HEK293 (cell line): ENCODE measurements around the gene SRPK3.

Experiments
- CTCF ChIA-PET: fragments of 350-600 bp; formaldehyde crosslinking; extraction: SDS; loops from one replicate; lab custom pipeline; 2021; ENCODE audit warnings: antibody characterized with exemption; lab: Yijun Ruan, JAX
- POLR2A ChIA-PET: fragments of 300-600 bp; formaldehyde crosslinking; extraction: SDS; loops from one replicate; lab custom pipeline; 2020; ENCODE audit warnings: antibody characterized with exemption, inconsistent platforms; lab: Yijun Ruan, JAX
- H3K27ac ChIP-seq: fragments of 200-500 bp; sonication (Bioruptor generic); 2 replicates; pipeline ENCODE4 v1.5.1; 2014; ENCODE audit warnings: low read depth, low read length, control low read depth, inconsistent platforms; ENCODE audit errors: extremely low read depth
- H3K36me3 ChIP-seq, 2 experiments: fragments of 200-500 bp in 1 of 2; sonication (Bioruptor generic) in 1 of 2; 1 replicate in 1 of 2; 2 replicates in 1 of 2; pipeline ENCODE4 v1.5.1; 2014 to 2017; ENCODE audit warnings: inconsistent platforms in 2 of 2, low read length in 2 of 2; ENCODE audit not compliant: control insufficient read depth in 2 of 2, insufficient read depth in 1 of 2
- H3K4me1 ChIP-seq: fragments of 200-500 bp; sonication (Bioruptor generic); 2 replicates; pipeline ENCODE4 v1.5.1; 2014; ENCODE audit warnings: mild to moderate bottlenecking, low read length, inconsistent platforms; ENCODE audit not compliant: control insufficient read depth, insufficient read depth
- H3K4me3 ChIP-seq: 2 replicates; pipeline ENCODE4 v1.5.1; 2011; ENCODE audit warnings: low read depth, mild to moderate bottlenecking, control low read depth, low read length, moderate library complexity
- H3K9me3 ChIP-seq: fragments of 200-500 bp; sonication (Bioruptor generic); 2 replicates; pipeline ENCODE4 v1.5.1; 2014; ENCODE audit warnings: low read depth, low read length, inconsistent platforms; ENCODE audit not compliant: control insufficient read depth, insufficient read depth
- GLIS1 ChIP-seq: fragments of 450-650 bp; formaldehyde crosslinking; IDR thresholded peaks from 2 replicates; pipeline ENCODE4 v1.5.1; 2016; ENCODE audit warnings: missing biosample characterization, missing genetic modification characterization
- HIC1 ChIP-seq: fragments of 450-650 bp; formaldehyde crosslinking; IDR thresholded peaks from 2 replicates; pipeline ENCODE4 v1.5.1; 2016; ENCODE audit warnings: missing biosample characterization, missing genetic modification characterization
- KLF1 ChIP-seq: fragments of 450-650 bp; formaldehyde crosslinking; IDR thresholded peaks from 2 replicates; pipeline ENCODE4 v1.5.1; 2016; ENCODE audit warnings: missing biosample characterization, missing genetic modification characterization
- KLF17 ChIP-seq: fragments of 450-650 bp; formaldehyde crosslinking; IDR thresholded peaks from 2 replicates; pipeline ENCODE4 v1.5.1; 2016; ENCODE audit warnings: missing biosample characterization, missing genetic modification characterization
- MYNN ChIP-seq: fragments of 450-650 bp; formaldehyde crosslinking; IDR thresholded peaks from 2 replicates; pipeline ENCODE4 v1.5.1; 2016; ENCODE audit warnings: missing biosample characterization, missing genetic modification characterization, borderline replicate concordance
- OVOL3 ChIP-seq: fragments of 450-650 bp; formaldehyde crosslinking; IDR thresholded peaks from 2 replicates; pipeline ENCODE4 v1.5.1; 2016; ENCODE audit warnings: missing biosample characterization, missing genetic modification characterization
- PRDM1 ChIP-seq: fragments of 450-650 bp; formaldehyde crosslinking; IDR thresholded peaks from 2 replicates; pipeline ENCODE4; 2016; ENCODE audit warnings: missing biosample characterization, missing genetic modification characterization
- SETDB1 ChIP-seq: IDR thresholded peaks from one replicate; pipeline ENCODE4 v1.6.1; 2017; ENCODE audit warnings: mild to moderate bottlenecking, low read length, moderate library complexity, mixed read lengths; ENCODE audit not compliant: insufficient read length
- SP7 ChIP-seq: fragments of 450-650 bp; formaldehyde crosslinking; IDR thresholded peaks from 2 replicates; pipeline ENCODE4 v1.5.1; 2016; ENCODE audit warnings: missing biosample characterization, missing genetic modification characterization
- WT1 ChIP-seq: fragments of 450-650 bp; formaldehyde crosslinking; IDR thresholded peaks from 2 replicates; pipeline ENCODE4 v1.5.1; 2016; ENCODE audit warnings: missing biosample characterization, missing genetic modification characterization
- ZBTB20 ChIP-seq: fragments of 450-650 bp; formaldehyde crosslinking; IDR thresholded peaks from 2 replicates; pipeline ENCODE4 v1.5.1; 2016; ENCODE audit warnings: missing biosample characterization, missing genetic modification characterization
- ZBTB21 ChIP-seq: fragments of 450-650 bp; formaldehyde crosslinking; IDR thresholded peaks from 2 replicates; pipeline ENCODE4 v1.5.1; 2017; ENCODE audit warnings: missing biosample characterization, missing genetic modification characterization
- ZBTB26 ChIP-seq: fragments of 450-650 bp; formaldehyde crosslinking; optimal IDR thresholded peaks from 2 replicates; pipeline ENCODE3; 2016; ENCODE audit warnings: missing biosample characterization, mild to moderate bottlenecking, missing genetic modification characterization
- ZBTB8A ChIP-seq: fragments of 450-650 bp; formaldehyde crosslinking; IDR thresholded peaks from 2 replicates; pipeline ENCODE4 v1.5.1; 2016; ENCODE audit warnings: missing biosample characterization, missing genetic modification characterization
- ZIC2 ChIP-seq: fragments of 450-650 bp; formaldehyde crosslinking; IDR thresholded peaks from 2 replicates; pipeline ENCODE4 v1.5.1; 2016; ENCODE audit warnings: missing biosample characterization, missing genetic modification characterization
- ZNF335 ChIP-seq: fragments of 450-650 bp; formaldehyde crosslinking; conservative IDR thresholded peaks from 2 replicates; pipeline ENCODE4 v1.5.1; 2016; ENCODE audit warnings: missing biosample characterization, missing genetic modification characterization
- ZNF341 ChIP-seq: fragments of 450-650 bp; formaldehyde crosslinking; IDR thresholded peaks from 2 replicates; pipeline ENCODE4; 2016; ENCODE audit warnings: low read depth, missing biosample characterization, missing genetic modification characterization
- ZNF354C ChIP-seq: fragments of 450-650 bp; formaldehyde crosslinking; IDR thresholded peaks from 2 replicates; pipeline ENCODE4 v1.5.1; 2016; ENCODE audit warnings: missing biosample characterization, missing genetic modification characterization, low read depth, borderline replicate concordance
- ZNF398 ChIP-seq: fragments of 450-650 bp; formaldehyde crosslinking; IDR thresholded peaks from 2 replicates; pipeline ENCODE4 v1.5.1; 2017; ENCODE audit warnings: missing biosample characterization, missing genetic modification characterization
- ZNF423 ChIP-seq: fragments of 450-650 bp; formaldehyde crosslinking; IDR thresholded peaks from 2 replicates; pipeline ENCODE4 v1.5.1; 2016; ENCODE audit warnings: missing biosample characterization, missing genetic modification characterization
- ZNF510 ChIP-seq: fragments of 450-650 bp; formaldehyde crosslinking; IDR thresholded peaks from 2 replicates; pipeline ENCODE4 v1.5.1; 2018; ENCODE audit warnings: mild to moderate bottlenecking, missing genetic modification characterization, missing biosample characterization; ENCODE audit not compliant: insufficient replicate concordance
- ZNF548 ChIP-seq: fragments of 450-650 bp; formaldehyde crosslinking; IDR thresholded peaks from 2 replicates; pipeline ENCODE4 v1.5.1; 2016; ENCODE audit warnings: missing biosample characterization, missing genetic modification characterization
- ZNF600 ChIP-seq: fragments of 450-650 bp; formaldehyde crosslinking; IDR thresholded peaks from 2 replicates; pipeline ENCODE4 v1.5.1; 2016; ENCODE audit warnings: missing biosample characterization, missing genetic modification characterization
- ZNF645 ChIP-seq: fragments of 450-650 bp; formaldehyde crosslinking; IDR thresholded peaks from 2 replicates; pipeline ENCODE4; 2016; ENCODE audit warnings: missing biosample characterization, missing genetic modification characterization
- ZNF658 ChIP-seq: fragments of 450-650 bp; formaldehyde crosslinking; IDR thresholded peaks from 2 replicates; pipeline ENCODE4; 2016; ENCODE audit warnings: missing biosample characterization, missing genetic modification characterization
- ZSCAN5A ChIP-seq: fragments of 450-650 bp; formaldehyde crosslinking; IDR thresholded peaks from 2 replicates; pipeline ENCODE4 v1.5.1; 2016; ENCODE audit warnings: missing biosample characterization, missing genetic modification characterization

The SRPK3 gene

GRCh38 chrX:153818571-153819383, 37.9 kb downstream of the SRPK3 start:
- no peak overlapping the region for H3K27ac ChIP-seq
- POLR2A ChIA-PET: interaction anchor here (1.0 to 2.1 kb wide), 6 partner anchors 9 to 153 kb away, joined by 3 to 12 read pairs (median 3); partner anchors contain the start of genes HCFC1, IDH3G and SSR4
- H3K4me3 ChIP-seq: peak overlapping the region; percentile 27
- no peaks in the 10 kb centered on the region for H3K9me3 ChIP-seq
- H3K4me1 ChIP-seq: no peaks in the 10 kb centered on the region
- CTCF ChIA-PET: interaction anchor here (0.6 to 1.8 kb wide), 3 partner anchors 128 to 878 kb away, joined by 3 to 6 read pairs (median 4); no protein-coding TSS in a partner anchor
- no peaks in the 10 kb centered on the region for H3K36me3 ChIP-seq
- TF ChIP-seq KLF1 (0 out of 2 replicates have a peak, but pooled peaks have one; percentile 47), GLIS1 (peak; percentile 96), OVOL3 (tag by site-specific recombination) (no peak), SETDB1 (no peak), HIC1 (tag by site-specific recombination) (peak; percentile 76), ZBTB20 (peak; percentile 46), ZNF341 (tag by site-specific recombination) (peak; percentile 96), WT1 (tag by site-specific recombination) (no peak), ZNF398 (tag by site-specific recombination) (peak; percentile 87), ZNF600 (tag by site-specific recombination) (peak; percentile 50; the same call in 1 of the 2 replicates), KLF17 (tag by site-specific recombination) (peak; percentile 83), MYNN (tag by site-specific recombination) (no peak), SP7 (tag by site-specific recombination) (peak; percentile 73), ZBTB26 (tag by site-specific recombination) (peak; percentile 60), ZNF658 (tag by site-specific recombination) (no peak), ZBTB8A (tag by site-specific recombination) (peak; percentile 81), ZIC2 (tag by site-specific recombination) (peak; percentile 87), ZNF645 (tag by site-specific recombination) (no peak), ZNF548 (no peak), ZNF335 (peak; percentile 91), ZNF354C (tag by site-specific recombination) (no peak), ZNF510 (tag by site-specific recombination) (no peak), PRDM1 (peak; percentile 86), ZBTB21 (tag by site-specific recombination) (no peak), ZSCAN5A (tag by site-specific recombination) (0 out of 2 replicates have a peak, but pooled peaks have one; percentile 10), ZNF423 (tag by site-specific recombination) (peak; percentile 73; the same call in 1 of the 2 replicates)
